ENCODE data around the gene HECTD1. TPM values are rescaled to one million over a fixed set of nuclear protein-coding genes. Genes with fewer than 3 reads are reported as not detected.

The HECTD1 gene
- total RNA-seq, 1 experiment from 2014 or later: 160 TPM

GRCh38 chr14:31096255-31096654, 111.3 kb downstream of the HECTD1 start:
- H3K79me2 ChIP-seq (ENCODE audit: insufficient read depth, low read length): no peaks in the 10 kb centered on the region
- no TSS peak for BruUV-seq (replicated peaks)
- no peak for ATAC-seq

More at GRCh38 chr14:31096255-31096654, 111.3 kb downstream of the HECTD1 start:
- DNase-seq (ENCODE audit: low read depth, low spot score): no peak
- no peak overlapping the region for H3K27ac ChIP-seq (ENCODE audit: low read depth, low read length)
- no peak overlapping the region for H2AFZ ChIP-seq (ENCODE audit: low read depth, low read length, poor library complexity, severe bottlenecking)
- H3K4me1 ChIP-seq (ENCODE audit: control insufficient read depth in 1 of 2, insufficient read depth in 2 of 2, low read length in 2 of 2): no peaks in the 10 kb centered on the region
- no peaks in the 10 kb centered on the region for H3K9me3 ChIP-seq (ENCODE audit: control insufficient read depth in 1 of 2, insufficient read depth in 1 of 2, low read depth in 1 of 2, low read length in 2 of 2)
- H3K9me2 ChIP-seq (ENCODE audit: insufficient read depth): no peaks in the 10 kb centered on the region
- no peaks in the 10 kb centered on the region for H4K20me1 ChIP-seq (ENCODE audit: insufficient read depth)
- POLR2A ChIA-PET: no interaction called here
- CTCF ChIA-PET: interaction anchor here (1.4 kb wide), 1 partner anchor 13 kb away, joined by 4 read pairs; no protein-coding TSS in a partner anchor
- no peak for TF ChIP-seq ZBTB33 (IDR thresholded peaks at IDR 0.05; ENCODE audit: extremely low read depth, insufficient replicate concordance, low read length)
- TF ChIP-seq RAD21 (IDR thresholded peaks at IDR 0.05; ENCODE audit: low read depth): no peak
- no peak for TF ChIP-seq EZH2 (IDR thresholded peaks at IDR 0.05)
- no peak for TF ChIP-seq YY1 (IDR thresholded peaks at IDR 0.05; ENCODE audit: extremely low read depth, insufficient replicate concordance, low read depth, low read length)
- TF ChIP-seq SIN3A (IDR thresholded peaks at IDR 0.05; ENCODE audit: low read depth): no peak
- TF ChIP-seq JUND (IDR thresholded peaks at IDR 0.05): no peak
- no peak for TF ChIP-seq ZFX (IDR thresholded peaks at IDR 0.05)
- no peak for TF ChIP-seq EZH2phosphoT487 (IDR thresholded peaks at IDR 0.05; ENCODE audit: borderline replicate concordance)
- TF ChIP-seq, protein P1, sequence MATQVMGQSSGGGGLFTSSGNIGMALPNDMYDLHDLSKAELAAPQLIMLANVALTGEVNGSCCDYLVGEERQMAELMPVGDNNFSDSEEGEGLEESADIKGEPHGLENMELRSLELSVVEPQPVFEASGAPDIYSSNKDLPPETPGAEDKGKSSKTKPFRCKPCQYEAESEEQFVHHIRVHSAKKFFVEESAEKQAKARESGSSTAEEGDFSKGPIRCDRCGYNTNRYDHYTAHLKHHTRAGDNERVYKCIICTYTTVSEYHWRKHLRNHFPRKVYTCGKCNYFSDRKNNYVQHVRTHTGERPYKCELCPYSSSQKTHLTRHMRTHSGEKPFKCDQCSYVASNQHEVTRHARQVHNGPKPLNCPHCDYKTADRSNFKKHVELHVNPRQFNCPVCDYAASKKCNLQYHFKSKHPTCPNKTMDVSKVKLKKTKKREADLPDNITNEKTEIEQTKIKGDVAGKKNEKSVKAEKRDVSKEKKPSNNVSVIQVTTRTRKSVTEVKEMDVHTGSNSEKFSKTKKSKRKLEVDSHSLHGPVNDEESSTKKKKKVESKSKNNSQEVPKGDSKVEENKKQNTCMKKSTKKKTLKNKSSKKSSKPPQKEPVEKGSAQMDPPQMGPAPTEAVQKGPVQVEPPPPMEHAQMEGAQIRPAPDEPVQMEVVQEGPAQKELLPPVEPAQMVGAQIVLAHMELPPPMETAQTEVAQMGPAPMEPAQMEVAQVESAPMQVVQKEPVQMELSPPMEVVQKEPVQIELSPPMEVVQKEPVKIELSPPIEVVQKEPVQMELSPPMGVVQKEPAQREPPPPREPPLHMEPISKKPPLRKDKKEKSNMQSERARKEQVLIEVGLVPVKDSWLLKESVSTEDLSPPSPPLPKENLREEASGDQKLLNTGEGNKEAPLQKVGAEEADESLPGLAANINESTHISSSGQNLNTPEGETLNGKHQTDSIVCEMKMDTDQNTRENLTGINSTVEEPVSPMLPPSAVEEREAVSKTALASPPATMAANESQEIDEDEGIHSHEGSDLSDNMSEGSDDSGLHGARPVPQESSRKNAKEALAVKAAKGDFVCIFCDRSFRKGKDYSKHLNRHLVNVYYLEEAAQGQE (IDR thresholded peaks at IDR 0.05; ENCODE audit: low read depth): no peak
- TF ChIP-seq, protein P2, sequence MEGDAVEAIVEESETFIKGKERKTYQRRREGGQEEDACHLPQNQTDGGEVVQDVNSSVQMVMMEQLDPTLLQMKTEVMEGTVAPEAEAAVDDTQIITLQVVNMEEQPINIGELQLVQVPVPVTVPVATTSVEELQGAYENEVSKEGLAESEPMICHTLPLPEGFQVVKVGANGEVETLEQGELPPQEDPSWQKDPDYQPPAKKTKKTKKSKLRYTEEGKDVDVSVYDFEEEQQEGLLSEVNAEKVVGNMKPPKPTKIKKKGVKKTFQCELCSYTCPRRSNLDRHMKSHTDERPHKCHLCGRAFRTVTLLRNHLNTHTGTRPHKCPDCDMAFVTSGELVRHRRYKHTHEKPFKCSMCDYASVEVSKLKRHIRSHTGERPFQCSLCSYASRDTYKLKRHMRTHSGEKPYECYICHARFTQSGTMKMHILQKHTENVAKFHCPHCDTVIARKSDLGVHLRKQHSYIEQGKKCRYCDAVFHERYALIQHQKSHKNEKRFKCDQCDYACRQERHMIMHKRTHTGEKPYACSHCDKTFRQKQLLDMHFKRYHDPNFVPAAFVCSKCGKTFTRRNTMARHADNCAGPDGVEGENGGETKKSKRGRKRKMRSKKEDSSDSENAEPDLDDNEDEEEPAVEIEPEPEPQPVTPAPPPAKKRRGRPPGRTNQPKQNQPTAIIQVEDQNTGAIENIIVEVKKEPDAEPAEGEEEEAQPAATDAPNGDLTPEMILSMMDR (IDR thresholded peaks at IDR 0.05 in 2 of 3, conservative IDR thresholded peaks at IDR 0.05 in 1 of 3; ENCODE audit: borderline replicate concordance in 1 of 3, insufficient read depth in 1 of 3, low read depth in 2 of 3, low read length in 2 of 3): no peak
- no peak for TF ChIP-seq FOSL1 (IDR thresholded peaks at IDR 0.05; ENCODE audit: low read depth)
- no peak for TF ChIP-seq EGR1 (IDR thresholded peaks at IDR 0.05; ENCODE audit: low read depth)
- no peak for TF ChIP-seq ELF1 (IDR thresholded peaks at IDR 0.05; ENCODE audit: borderline replicate concordance, low read depth)
- no peak for TF ChIP-seq POLR2A (IDR thresholded peaks at IDR 0.05; ENCODE audit: borderline replicate concordance, extremely low read depth, insufficient read depth, insufficient read length)
- no peak for TF ChIP-seq CBX3 (IDR thresholded peaks at IDR 0.05; ENCODE audit: low read depth)
- TF ChIP-seq SP1 (IDR thresholded peaks at IDR 0.05; ENCODE audit: low read depth): no peak
- no peak for TF ChIP-seq ZNF274 (IDR thresholded peaks at IDR 0.05; ENCODE audit: low read depth, low read length)
- no peak for TF ChIP-seq POLR2AphosphoS5 (IDR thresholded peaks at IDR 0.05; ENCODE audit: low read depth, low read length)
- TF ChIP-seq, protein P3, sequence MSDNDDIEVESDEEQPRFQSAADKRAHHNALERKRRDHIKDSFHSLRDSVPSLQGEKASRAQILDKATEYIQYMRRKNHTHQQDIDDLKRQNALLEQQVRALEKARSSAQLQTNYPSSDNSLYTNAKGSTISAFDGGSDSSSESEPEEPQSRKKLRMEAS (IDR thresholded peaks at IDR 0.05): no peak
- no peak for TF ChIP-seq CEBPB (IDR thresholded peaks at IDR 0.05; ENCODE audit: low read depth)
- no peak overlapping the region for H3K9ac ChIP-seq (ENCODE audit: low read length)
- RAD21 ChIA-PET (ENCODE audit: low non-redundant PET in 1 of 2, low total read pairs in 2 of 2, uncharacterized antibody in 2 of 2, unreplicated experiment in 2 of 2): no interaction called here
- intact Hi-C loops (cut with micrococcal nuclease): loop anchor here (5.0 kb wide), 1 partner anchor 36 kb away; no protein-coding TSS in a partner anchor
- no peak overlapping the region for H3K4me3 ChIP-seq (replicated peaks in 1 of 2; ENCODE audit: low read depth in 1 of 2, low read length in 2 of 2)
- peaks cover 11 to 15% of the 10 kb centered on the region in 2 experiments for H3K36me3 ChIP-seq (ENCODE audit: control insufficient read depth in 1 of 2, insufficient read depth in 2 of 2, low read length in 2 of 2)
- H3K4me2 ChIP-seq (ENCODE audit: low read length): no peak overlapping the region
- no peaks in the 10 kb centered on the region for H3K27me3 ChIP-seq (ENCODE audit: insufficient read depth, low read length)

Data from HCT116 (cell line).